ENCODE results near the gene PCYT1A. TPM values are rescaled to one million over a fixed set of nuclear protein-coding genes. Genes with fewer than 3 reads are reported as not detected.
"Not testable (repeated sequence)": the region's sequence is repeated elsewhere in the genome, so short reads cannot be mapped to it uniquely, and the experiment has no call there.

Gene PCYT1A
- total RNA-seq, 1 donor from 2014 or later: 57.0 TPM

DNA sequence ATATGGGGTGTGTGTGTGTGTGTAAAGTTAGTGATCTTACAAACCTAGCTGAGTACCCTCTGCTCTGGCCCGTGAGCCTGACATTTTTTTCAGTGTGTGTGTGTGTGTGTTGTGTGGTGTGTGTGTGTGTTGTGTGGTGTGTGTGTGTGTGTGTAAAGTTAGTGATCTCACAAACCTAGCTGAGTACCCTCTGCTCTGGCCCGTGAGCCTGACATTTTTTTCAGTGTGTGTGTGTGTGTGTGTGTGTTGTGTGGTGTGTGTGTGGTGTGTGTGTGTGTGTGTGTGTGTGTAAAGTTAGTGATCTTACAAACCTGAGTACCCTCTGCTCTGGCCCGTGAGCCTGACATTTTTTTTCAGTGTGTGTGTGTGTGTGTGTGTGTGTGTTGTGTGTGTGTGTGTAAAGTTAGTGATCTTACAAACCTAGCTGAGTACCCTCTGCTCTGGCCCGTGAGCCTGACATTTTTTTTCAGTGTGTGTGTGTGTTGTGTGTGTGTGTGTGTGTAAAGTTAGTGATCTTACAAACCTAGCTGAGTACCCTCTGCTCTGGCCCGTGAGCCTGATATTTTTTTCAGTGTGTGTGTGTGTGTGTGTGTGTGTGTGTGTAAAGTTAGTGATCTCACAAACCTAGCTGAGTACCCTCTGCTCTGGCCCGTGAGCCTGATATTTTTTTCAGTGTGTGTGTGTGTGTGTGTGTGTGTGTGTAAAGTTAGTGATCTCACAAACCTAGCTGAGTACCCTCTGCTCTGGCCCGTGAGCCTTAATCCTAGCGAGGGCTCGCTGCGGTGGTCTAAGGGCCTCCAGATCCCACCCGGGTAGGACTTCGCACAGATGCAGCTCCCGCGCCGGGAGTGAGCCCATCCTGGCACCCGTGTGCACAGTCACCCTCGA is 29.5 kb upstream of the PCYT1A start:
- Mint-ChIP-seq H3K4me3 (peak overlapping the region; percentile 95), H3K27ac (peak overlapping the region; percentile 98)
- H3K9me3 Mint-ChIP-seq; DNase-seq (ENCODE audit: low spot score); H3K36me3 Mint-ChIP-seq (ENCODE audit: low read depth); H3K27me3 Mint-ChIP-seq (ENCODE audit: insufficient read depth); H3K4me1 Mint-ChIP-seq (ENCODE audit: low read depth): not testable (repeated sequence)
- intact Hi-C loops (cut with micrococcal nuclease): loop anchor here (5.0 kb wide), 2 partner anchors 205 to 250 kb away; partner anchors contain the start of genes FBXO45 and WDR53

DNA sequence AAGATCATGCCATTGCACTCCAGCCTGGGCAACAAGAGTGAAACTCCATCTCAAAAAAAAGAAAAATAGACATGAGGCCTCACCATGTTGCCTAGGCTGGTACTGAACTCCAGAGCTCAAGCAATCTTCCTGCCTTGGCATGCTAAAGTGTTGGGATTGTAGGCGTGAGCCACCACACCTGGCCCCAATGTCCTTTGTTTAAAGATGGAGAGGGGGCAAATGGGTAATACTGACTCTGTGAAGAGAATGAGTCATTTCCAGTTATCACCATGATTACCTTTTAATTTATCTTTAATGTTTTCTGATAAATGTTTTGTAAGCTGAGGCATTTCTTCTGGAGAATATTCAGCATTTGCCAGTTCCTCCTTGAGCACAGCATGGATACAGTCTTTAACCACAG is 28.3 kb upstream of the PCYT1A start:
- no peaks in the 10 kb centered on the region for H3K27me3 Mint-ChIP-seq (ENCODE audit: insufficient read depth)
- peaks cover 7% of the 10 kb centered on the region for H3K4me1 Mint-ChIP-seq (ENCODE audit: low read depth)
- H3K27ac Mint-ChIP-seq: no peak overlapping the region
- no peak for DNase-seq (ENCODE audit: low spot score)
- H3K4me3 Mint-ChIP-seq: no peak overlapping the region
- intact Hi-C loops (cut with micrococcal nuclease): loop anchor here (5.0 kb wide), 2 partner anchors 206 to 251 kb away; partner anchors contain the start of genes FBXO45 and WDR53
- no peaks in the 10 kb centered on the region for H3K9me3 Mint-ChIP-seq
- peaks cover 7% of the 10 kb centered on the region for H3K36me3 Mint-ChIP-seq (ENCODE audit: low read depth)

DNA sequence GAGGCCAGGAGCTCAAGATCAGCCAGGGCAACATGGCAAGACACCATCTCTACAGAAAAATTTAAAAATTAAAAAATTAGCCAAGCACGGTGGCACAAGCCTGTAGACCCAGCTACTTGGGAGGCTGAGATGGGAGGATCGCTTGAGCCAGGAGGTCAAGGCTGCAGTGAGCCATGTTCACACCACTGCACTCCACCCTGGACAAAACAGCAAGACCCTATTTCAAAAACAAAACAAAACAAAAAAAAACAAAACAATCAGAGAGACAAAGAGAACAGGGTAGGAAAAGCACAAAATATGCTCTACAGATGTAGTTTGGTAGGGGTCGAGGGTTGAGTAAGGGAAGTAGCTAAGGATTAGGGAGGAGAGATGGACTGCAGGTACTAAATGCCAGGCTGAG is 27.1 kb upstream of the PCYT1A start:
- Mint-ChIP-seq H3K4me3 (no peak overlapping the region), H3K36me3 (ENCODE audit: low read depth) (peaks cover 7% of the 10 kb centered on the region), H3K4me1 (ENCODE audit: low read depth) (peaks cover 7% of the 10 kb centered on the region), H3K27me3 (ENCODE audit: insufficient read depth) (no peaks in the 10 kb centered on the region), H3K9me3 (no peaks in the 10 kb centered on the region), H3K27ac (no peak overlapping the region)
- DNase-seq (ENCODE audit: low spot score): no peak
- intact Hi-C loops (cut with micrococcal nuclease): no loop called here

DNA sequence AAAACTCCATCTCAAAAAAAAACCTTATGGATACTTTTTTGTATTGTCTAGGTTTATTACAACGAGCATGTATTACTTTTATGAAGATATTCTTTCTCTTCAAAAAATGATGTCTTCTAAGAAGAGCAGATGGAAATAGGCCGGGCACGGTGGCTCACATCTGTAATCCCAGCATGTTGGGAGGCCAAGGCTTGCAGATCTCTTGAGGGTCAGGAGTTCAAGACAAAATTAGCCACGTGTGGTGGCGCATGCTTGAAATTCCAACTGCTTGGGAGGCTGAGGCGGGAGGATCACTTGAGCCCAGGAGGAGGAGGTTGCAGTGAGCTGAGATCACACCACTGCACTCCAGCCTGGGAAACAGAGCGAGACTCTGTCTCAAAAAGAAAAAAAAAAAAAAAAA is 26.6 kb upstream of the PCYT1A start:
- H3K27ac Mint-ChIP-seq; H3K36me3 Mint-ChIP-seq (ENCODE audit: low read depth); DNase-seq (ENCODE audit: low spot score); H3K9me3 Mint-ChIP-seq; H3K4me1 Mint-ChIP-seq (ENCODE audit: low read depth); intact Hi-C loops (cut with micrococcal nuclease); H3K27me3 Mint-ChIP-seq (ENCODE audit: insufficient read depth): not testable (repeated sequence)
- peak overlapping the region; percentile 5 for H3K4me3 Mint-ChIP-seq

DNA sequence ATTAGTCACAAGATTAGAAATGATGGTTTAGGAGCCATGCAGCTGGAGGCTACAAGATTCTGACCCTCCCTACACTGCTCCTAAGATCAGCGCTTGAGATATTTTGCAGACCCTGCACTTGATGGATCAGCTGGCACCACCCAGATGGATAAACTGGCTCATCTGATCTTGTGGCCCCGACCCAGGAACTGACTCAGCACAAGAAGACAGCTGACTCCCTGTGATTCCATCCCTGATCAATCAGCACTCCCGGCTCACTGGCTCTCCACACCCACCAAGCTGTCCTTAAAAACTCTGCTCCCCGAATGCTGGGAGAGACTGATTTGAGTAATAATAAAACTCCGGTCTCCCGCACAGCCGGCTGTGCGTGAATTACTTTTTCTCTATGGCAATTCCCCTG is 15.4 kb upstream of the PCYT1A start:
- peaks cover 17% of the 10 kb centered on the region for H3K36me3 Mint-ChIP-seq (ENCODE audit: low read depth)
- H3K9me3 Mint-ChIP-seq; H3K27me3 Mint-ChIP-seq (ENCODE audit: insufficient read depth); intact Hi-C loops (cut with micrococcal nuclease); DNase-seq (ENCODE audit: low spot score); H3K4me3 Mint-ChIP-seq; H3K4me1 Mint-ChIP-seq (ENCODE audit: low read depth); H3K27ac Mint-ChIP-seq: not testable (repeated sequence)

DNA sequence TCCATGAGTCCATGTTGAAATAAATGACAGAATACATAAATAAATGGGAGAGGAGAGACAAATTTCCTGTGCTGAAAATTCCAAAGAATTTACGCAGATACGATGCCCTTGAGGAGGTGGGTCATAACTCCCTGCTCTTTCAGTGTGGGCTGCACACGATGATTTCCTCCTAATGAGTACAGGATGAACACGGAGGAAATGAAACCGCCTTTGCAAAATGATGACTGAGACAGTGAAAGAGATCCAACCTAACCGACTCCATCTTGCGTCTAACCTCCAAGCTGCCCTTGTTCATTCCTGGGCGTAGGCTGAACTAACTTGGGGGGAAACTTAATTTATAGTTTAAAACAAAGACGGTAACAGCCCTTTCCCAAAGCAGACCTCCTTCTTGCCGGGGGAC is 15.0 kb upstream of the PCYT1A start:
- H3K9me3 Mint-ChIP-seq; DNase-seq (ENCODE audit: low spot score); H3K4me1 Mint-ChIP-seq (ENCODE audit: low read depth); intact Hi-C loops (cut with micrococcal nuclease); H3K4me3 Mint-ChIP-seq; H3K27ac Mint-ChIP-seq; H3K27me3 Mint-ChIP-seq (ENCODE audit: insufficient read depth): not testable (repeated sequence)
- peaks cover 17% of the 10 kb centered on the region for H3K36me3 Mint-ChIP-seq (ENCODE audit: low read depth)

DNA sequence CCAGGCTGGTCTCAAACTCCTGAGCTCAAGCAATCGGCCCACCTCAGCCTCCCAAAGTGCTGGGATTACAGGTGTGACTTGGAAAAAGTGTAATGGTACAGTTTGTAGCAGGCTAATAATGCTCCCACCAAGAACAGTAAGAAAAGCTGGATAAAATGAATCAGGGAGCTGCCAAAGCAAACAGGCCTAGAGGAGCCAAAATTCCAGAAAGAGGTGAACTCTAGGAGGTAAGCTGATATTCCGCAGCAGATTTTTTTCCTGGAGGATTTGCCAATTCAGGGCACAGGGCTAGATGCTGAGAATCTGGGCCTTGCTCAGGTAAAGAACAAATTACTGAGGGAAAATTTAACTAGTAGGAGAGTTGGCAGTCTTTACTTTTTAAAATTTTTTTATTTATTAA is 11.0 kb upstream of the PCYT1A start:
- Mint-ChIP-seq H3K4me3 (no peak overlapping the region), H3K4me1 (ENCODE audit: low read depth) (peaks cover 6% of the 10 kb centered on the region), H3K27ac (no peak overlapping the region), H3K9me3 (no peaks in the 10 kb centered on the region), H3K36me3 (ENCODE audit: low read depth) (peaks cover 21% of the 10 kb centered on the region), H3K27me3 (ENCODE audit: insufficient read depth) (no peaks in the 10 kb centered on the region)
- no peak for DNase-seq (ENCODE audit: low spot score)
- intact Hi-C loops (cut with micrococcal nuclease): no loop called here

DNA sequence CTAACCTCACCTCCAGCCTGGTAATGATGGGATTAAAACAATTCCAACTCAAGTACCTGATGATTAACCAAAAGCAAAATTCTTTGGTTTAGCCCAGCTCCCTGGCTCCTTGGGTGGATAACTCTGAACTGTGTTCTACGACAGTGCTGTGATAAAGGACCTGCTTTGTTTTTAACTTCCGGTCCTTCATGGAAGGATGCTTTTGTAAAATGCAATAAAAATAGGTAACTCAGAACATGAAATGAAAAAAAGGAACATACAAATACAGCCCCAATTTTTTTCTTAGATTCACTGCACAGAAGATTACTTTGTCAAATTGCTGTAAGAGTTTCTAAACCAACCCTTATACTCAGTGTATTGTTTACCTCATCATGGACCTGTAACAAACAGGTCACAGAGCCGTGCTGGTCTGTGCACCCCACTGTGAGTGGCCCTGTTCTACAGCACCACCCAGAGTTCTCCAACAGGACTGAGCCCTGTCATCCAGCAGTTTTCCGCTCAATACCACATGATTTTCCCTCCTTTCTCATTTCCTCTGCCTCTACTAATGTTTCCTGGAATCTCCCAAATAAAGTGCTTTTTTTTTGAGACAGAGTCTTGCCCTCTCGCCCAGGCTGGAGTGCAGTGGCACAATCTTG is 4.9 kb upstream of the PCYT1A start:
- Mint-ChIP-seq H3K27me3 (ENCODE audit: insufficient read depth) (no peaks in the 10 kb centered on the region), H3K4me3 (no peak overlapping the region), H3K9me3 (no peaks in the 10 kb centered on the region), H3K27ac (no peak overlapping the region), H3K4me1 (ENCODE audit: low read depth) (peaks cover 8% of the 10 kb centered on the region), H3K36me3 (ENCODE audit: low read depth) (peaks cover 7% of the 10 kb centered on the region)
- intact Hi-C loops (cut with micrococcal nuclease): no loop called here
- DNase-seq (ENCODE audit: low spot score): no peak

DNA sequence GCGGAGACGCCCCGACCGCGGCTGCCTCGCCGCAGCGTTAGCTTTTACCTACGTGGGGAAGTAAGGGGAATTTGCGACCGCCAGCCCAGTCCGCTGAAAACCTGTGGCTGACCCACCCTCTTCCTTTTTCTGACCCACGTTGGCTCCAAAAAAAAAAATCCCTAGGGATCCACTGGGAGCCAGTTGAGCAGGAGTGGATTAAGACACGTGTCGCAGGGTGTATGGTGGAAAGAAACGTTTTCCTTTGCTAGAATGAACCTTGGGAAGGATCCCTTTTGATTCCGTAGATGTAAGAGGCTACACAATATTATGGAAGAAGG is 575 bp upstream of the PCYT1A start:
- Mint-ChIP-seq H3K36me3 (ENCODE audit: low read depth) (peaks cover 17% of the 10 kb centered on the region), H3K27me3 (ENCODE audit: insufficient read depth) (no peaks in the 10 kb centered on the region), H3K9me3 (no peaks in the 10 kb centered on the region), H3K27ac (peak overlapping the region; percentile 42), H3K4me3 (peak overlapping the region; percentile 99), H3K4me1 (ENCODE audit: low read depth) (peaks cover 44% of the 10 kb centered on the region)
- intact Hi-C loops (cut with micrococcal nuclease): no loop called here
- DNase-seq (ENCODE audit: low spot score): no peak

DNA sequence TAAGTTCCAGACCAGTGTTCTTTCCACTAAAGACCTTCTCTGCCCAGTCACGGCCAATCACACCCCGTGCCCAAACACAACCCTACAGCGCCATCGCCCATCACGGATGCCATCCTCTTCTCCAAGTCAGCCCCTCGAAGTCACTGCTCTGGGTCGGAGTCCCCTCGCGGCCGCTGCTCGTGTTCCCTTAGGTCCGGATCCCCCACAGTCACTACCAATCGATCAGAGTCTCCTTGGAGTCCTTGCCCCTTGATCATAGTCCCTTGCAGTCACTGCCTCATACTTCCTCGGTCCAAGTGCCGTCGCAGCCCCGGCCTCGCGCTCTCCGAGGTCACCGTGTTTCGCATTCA is 461 bp downstream of the PCYT1A start:
- Mint-ChIP-seq H3K36me3 (ENCODE audit: low read depth) (peaks cover 17% of the 10 kb centered on the region), H3K27ac (peak overlapping the region; percentile 95), H3K4me3 (peak overlapping the region; percentile 99), H3K4me1 (ENCODE audit: low read depth) (peaks cover 48% of the 10 kb centered on the region), H3K9me3 (no peaks in the 10 kb centered on the region), H3K27me3 (ENCODE audit: insufficient read depth) (no peaks in the 10 kb centered on the region)
- no peak for DNase-seq (ENCODE audit: low spot score)
- intact Hi-C loops (cut with micrococcal nuclease): loop anchor here (1.0 kb wide), 8 partner anchors 8 to 281 kb away; partner anchors contain the start of genes DYNLT2B, FBXO45, RNF168 and UBXN7

DNA sequence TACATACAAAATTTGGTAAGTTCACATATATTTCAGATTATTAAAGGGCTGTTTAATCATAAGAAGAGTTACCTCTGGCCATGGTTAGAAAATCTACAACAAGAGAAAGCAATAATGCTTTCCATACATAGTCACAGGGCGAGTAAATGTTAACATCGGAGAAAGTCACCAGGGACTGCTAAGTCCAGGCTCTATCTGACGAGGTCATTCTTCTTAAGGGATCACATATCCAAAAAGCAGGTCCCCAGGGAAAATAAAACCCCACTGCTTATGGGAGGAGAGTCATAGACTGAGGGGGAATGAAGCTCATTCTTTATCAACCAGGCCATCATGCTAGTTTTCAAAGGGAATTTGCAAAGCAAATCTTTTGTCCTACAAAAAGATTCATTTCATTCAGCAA is 3.1 kb downstream of the PCYT1A start:
- intact Hi-C loops (cut with micrococcal nuclease): no loop called here
- Mint-ChIP-seq H3K27me3 (ENCODE audit: insufficient read depth) (no peaks in the 10 kb centered on the region), H3K9me3 (no peaks in the 10 kb centered on the region), H3K36me3 (ENCODE audit: low read depth) (peaks cover 17% of the 10 kb centered on the region), H3K4me3 (peak overlapping the region; percentile 11), H3K27ac (no peak overlapping the region), H3K4me1 (ENCODE audit: low read depth) (peaks cover 74% of the 10 kb centered on the region)
- DNase-seq (ENCODE audit: low spot score): no peak

DNA sequence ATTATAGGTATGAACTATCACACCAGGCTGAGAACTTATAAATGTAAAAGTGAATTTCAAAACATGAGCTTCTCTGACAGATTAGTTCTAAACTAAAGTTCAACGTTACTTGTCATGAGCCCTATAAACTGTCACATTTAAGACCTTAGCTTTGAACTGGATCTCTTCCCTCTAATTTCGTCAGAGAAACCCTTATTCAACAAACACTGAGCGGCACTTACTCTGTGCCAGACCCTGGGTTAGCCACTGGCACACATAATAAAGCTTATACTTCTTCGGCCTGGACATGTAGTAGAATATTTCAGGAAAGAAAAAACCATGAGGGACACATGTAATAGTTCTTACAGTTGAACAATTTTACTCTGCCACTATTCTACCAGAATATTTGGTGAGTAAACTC is 5.6 kb downstream of the PCYT1A start:
- intact Hi-C loops (cut with micrococcal nuclease): no loop called here
- no peak for DNase-seq (ENCODE audit: low spot score)
- H3K4me1 Mint-ChIP-seq (ENCODE audit: low read depth): peaks cover 82% of the 10 kb centered on the region
- no peaks in the 10 kb centered on the region for H3K9me3 Mint-ChIP-seq
- no peaks in the 10 kb centered on the region for H3K27me3 Mint-ChIP-seq (ENCODE audit: insufficient read depth)
- peak overlapping the region; percentile 8 for H3K27ac Mint-ChIP-seq
- H3K4me3 Mint-ChIP-seq: no peak overlapping the region
- H3K36me3 Mint-ChIP-seq (ENCODE audit: low read depth): peaks cover 25% of the 10 kb centered on the region

DNA sequence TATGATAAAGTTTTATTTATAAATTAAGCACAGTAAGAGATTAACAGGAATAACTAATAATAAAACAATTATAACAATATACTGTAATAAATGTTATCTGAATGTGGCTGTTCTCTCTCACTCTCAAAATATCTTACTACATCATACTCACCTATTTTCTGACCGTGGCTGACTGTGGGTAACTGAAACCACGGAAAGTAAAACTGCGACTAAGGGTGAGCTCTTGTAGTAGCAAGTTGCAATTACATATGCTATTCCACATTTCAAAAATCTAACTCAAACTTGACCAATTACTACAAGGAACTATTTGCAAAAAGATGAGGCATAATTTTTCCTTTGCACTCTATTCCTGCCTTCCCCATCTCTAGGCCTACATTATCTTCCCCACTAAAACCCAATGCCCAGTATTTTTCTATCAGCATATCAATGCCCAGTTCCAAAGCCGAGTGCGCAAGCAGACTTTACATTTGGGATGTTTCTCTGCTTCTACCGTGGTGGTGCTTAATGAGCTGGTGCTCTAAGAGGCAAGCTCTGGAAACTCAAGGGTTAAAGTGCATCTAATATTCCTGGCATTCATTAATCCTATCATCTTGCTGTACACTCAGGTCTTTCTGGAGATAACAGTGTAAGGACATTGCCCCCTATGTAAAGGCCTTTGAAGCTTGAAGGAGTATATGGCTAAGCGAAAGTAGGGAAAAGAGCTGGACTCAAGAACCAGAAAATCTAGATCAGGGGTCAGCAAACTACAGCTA is 6.7 kb downstream of the PCYT1A start:
- peak; percentile 37 for DNase-seq (ENCODE audit: low spot score)
- peak overlapping the region; percentile 48 for H3K4me3 Mint-ChIP-seq
- no peaks in the 10 kb centered on the region for H3K27me3 Mint-ChIP-seq (ENCODE audit: insufficient read depth)
- H3K36me3 Mint-ChIP-seq (ENCODE audit: low read depth): peaks cover 24% of the 10 kb centered on the region
- no peaks in the 10 kb centered on the region for H3K9me3 Mint-ChIP-seq
- H3K4me1 Mint-ChIP-seq (ENCODE audit: low read depth): peaks cover 73% of the 10 kb centered on the region
- intact Hi-C loops (cut with micrococcal nuclease): no loop called here
- H3K27ac Mint-ChIP-seq: peak overlapping the region; percentile 79
